Measurements from ENCODE around the gene MDK.
A peak's percentile ranks its signal among the peaks of the same experiment; 100 is the strongest.

Gene MDK

DNA sequence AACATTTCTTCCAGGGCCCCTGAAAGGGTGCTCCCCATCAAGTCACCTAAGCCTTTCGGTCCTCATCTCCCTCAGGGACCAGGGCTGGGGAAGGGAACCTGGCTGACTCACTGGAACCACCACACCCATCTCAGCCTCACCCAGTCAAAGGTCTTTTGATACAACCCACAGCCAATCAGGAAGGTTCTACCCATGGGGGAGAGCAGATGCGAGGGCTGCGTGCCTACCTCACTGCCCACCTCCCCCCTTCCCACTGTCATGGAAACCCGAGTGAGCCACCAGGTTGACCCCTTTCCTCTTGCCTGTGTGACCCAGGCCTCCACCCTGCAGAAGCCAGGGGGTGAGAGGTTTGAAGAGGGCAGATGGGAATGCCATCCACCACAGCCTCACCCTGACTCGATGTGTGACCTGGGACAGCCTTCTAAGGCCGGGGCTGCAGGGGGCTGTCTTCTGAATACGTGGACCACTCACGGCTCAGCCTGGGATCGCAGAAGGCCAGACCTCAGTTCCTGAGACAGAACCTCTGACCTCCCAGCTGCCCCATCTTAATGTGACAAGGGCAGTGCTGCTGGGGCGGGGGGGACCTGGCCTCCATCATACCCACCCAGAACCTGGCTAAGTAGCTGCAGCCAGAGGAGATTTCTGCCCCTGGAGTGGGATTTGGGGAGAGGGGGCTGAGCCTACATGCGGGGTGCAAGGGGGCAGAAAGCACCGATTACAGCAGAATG is 2.7 kb downstream of the MDK start:
- no peak for DNase-seq

GRCh38 chr11:46385169-46386004 is 3.9 kb downstream of the MDK start:
- no peak for DNase-seq

GRCh38 chr11:46386005-46386578 is 4.6 kb downstream of the MDK start:
- DNase-seq = no peak

GRCh38 chr11:46386674-46387073 is 5.2 kb downstream of the MDK start:
- no peak for DNase-seq

DNA sequence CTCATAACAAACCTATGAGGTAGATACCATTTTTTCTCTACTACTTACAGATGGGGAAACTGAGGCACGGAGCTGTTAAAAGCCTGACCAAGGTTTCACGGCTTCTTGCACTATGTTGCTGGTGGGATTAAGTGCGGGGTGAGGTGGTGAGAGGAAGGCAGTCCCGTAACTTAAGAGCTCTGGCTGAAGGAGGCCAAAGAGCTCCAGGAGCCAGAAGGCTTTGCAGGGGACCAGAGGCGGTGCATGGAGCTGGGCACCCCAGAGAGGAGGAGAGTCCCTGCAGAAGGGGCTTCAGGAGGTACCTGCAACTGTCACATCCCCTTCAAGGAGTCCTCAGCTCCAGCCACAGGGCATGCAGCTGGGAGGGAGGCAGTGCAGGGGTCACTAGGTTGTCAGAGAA is 6.0 kb downstream of the MDK start:
- DNase-seq = no peak

GRCh38 chr11:46387919-46388618 is 6.6 kb downstream of the MDK start:
- DNase-seq = no peak

GRCh38 chr11:46388619-46389449 is 7.4 kb downstream of the MDK start:
- no peak for DNase-seq

GRCh38 chr11:46389450-46390330 is 8.2 kb downstream of the MDK start:
- DNase-seq = peak; percentile 53

- DNase-seq = no peak
These were observed 9.1 kb downstream of the MDK start for GRCh38 chr11:46390331-46391171.

GRCh38 chr11:46391186-46391577 is 9.7 kb downstream of the MDK start:
- DNase-seq = no peak

DNA sequence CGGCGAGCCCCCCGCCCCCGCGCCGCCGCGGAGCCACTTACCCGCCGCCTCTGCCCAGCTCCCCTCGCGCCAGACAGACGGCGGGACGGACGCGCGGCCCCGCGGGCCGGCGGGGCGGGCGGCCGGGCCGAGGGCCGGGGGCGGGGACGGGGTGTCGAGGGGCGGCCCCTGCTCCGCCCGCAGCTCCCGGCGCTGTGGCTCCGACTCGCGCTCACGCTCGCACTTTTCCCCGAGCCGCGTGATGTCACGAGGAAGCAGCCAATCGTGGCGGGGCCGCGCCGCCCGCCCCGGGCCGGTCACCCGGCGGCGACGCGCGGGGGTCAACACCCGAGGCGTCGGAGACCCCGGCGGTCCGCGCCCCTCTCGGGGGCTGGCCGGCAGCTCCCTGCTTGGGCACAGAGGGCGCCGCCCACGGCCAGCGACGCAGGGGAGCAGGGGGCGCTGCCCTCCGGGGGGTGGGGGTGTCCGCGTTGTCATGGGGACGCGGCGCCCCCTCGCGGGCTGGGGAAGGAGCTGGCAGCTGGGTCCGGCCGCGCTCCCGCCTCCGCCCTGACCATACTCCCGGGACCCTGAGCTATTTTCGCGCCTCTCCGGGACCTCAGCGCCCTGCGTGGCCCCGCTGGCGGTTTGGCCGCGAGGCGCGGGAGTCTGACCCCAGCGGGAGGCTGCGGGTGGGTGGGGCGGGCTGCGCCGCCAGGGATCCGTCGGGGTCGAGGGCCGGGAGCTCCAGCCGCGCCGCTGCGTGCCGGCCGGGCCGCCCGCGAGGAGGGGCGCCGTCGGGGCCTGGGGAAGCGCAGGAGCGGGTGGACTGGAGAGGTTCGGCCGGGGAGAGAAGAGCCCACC is 10.3 kb downstream of the MDK start, which contains the start of gene CHRM4:
CHRM4 (minus strand) TSS at position 199 of the 843 bp plus-strand sequence. CDS start 5,219 bp downstream, outside the sequence.
- DNase-seq = peak; percentile 21

DNA sequence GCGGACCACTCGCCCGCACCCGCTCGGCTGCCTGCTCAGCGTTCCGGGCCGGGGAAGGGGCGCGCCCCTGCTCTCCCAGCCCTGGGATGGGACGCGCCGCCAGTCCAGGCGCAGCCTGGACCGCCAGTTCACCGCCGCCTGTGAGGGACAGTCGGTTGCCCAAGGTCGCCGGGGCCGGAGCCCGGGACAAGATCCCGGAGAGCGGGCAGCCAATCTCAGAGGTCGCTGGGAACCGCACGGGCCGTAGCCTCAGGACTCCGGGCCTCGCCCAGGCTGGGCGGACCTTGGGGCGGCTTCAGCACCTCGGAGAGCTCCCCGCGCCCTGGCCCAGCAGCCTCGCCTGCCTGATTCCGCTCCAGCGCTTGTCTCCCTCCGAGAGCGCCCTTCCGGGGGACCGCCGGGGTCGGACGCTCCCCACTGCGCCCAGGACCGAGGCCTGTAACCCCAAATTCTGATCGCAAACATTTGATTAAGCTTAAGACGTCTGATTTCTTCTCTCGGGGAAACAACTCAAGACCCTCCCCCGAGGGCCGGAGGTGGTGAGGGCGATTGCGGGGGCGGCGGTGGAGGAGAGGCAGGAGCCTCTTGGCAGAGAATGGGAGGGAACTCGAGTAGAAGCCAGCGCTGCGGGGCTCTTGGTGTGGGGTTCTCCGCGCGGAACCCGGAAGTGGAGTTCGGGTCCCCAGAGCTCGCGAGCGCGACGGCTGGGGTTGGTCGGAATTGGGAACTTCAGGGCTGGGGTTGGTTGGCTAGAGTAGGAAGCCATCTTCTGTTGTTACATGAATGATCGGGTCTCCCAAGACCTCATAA is 11.2 kb downstream of the MDK start:
- peak; percentile 69 for DNase-seq

- DNase-seq = no peak
These were observed 11.8 kb downstream of the MDK start for GRCh38 chr11:46393231-46393616.

DNA sequence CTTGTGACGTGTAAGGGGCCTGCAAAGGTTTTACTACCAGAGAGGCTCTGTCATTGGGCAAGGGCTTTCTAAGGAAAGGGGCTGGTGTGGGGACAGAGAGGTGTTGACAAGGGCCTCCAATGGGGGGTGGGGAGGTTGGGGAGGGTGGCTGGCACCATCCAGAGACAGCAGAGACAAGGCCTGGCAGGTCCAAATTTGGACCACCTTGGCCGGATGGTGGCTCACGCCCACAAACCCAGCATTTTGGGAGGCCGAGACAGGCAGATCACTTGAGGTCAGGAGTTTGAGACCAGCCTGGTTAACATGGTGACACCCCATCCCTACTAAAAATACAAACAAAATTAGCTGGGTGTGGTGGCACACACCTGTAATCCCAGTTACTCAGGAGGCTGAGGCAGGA is 12.3 kb downstream of the MDK start:
- no peak for DNase-seq

DNA sequence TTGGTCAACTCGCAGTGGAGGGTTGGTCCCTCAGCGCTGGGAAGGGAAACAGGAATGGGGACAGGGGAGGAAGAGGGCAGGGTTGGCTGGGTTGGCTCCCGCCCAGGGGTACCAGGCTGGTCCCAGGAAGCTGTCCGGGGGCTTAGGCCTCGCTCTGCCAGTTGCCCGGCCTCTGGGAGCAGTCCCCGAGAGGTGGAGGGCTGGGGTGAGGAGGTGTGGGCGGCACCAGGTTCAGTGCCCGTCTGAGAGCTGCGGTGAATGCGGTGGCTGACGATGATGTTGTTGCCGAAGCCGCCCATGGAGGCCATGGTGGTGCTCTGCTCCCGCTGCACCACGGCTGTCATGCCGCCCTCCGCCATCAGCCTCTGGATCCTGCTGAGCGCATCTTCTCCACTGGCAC is 16.1 kb downstream of the MDK start:
- DNase-seq = no peak

DNA sequence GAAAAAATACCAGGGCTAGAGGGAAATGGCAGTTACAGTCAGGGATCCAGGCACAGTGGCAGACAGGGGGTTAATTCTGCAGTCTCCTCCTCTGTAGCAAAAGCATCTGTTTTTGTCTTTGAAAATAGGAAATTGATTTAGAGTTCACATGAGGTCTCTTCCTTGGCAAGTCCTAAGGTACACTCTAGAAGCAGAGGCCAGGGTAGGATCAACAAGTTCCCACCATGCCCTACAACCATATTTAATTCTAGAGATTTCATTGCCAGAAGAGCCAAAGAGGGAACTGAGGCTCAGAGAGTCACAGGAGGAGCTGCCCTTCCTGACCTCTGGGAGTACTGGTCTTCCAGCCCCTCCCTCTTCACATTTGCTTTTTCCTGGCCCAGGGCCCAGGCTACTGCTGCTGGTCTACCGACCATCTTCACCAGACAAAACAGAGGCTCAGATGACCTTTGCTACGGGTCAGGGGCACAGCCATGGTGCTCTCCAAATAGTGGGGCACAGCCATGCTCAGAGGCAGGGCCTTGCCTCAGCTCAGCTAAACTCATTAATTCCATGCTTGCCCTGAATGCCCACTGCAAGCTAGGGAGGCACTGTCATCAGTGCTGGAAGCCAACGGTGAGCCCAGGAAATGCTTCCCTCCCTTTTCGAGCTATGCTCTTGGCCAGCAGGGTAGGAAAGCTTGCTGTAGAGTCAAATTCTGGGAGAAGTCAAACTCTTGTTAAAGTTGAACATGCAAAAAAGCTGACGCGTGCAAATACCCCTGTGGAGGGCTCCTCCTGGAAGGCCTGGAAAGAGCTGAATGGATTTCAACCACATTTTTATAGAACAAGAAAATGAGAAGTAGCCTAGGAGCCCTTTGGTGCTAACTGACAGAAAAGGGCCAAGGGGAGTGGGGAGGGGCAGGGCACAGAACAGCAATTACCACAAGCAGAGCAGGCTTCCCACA is 21.8 kb downstream of the MDK start:
- no peak for DNase-seq

- DNase-seq = peak; percentile 25
These were observed 23.1 kb downstream of the MDK start for GRCh38 chr11:46404476-46405017.

Data from fibroblast of skin of right quadriceps (primary cell).